Measurements from ENCODE around the gene MACROD2. TPM values are rescaled to one million over a fixed set of nuclear protein-coding genes. Genes with fewer than 3 reads are reported as not detected.

The MACROD2 gene
- total RNA-seq, 1 donor from 2014 or later: 78.2 TPM

GRCh38 chr20:16018881-16019280 is 2023.6 kb downstream of the MACROD2 start:
- ATAC-seq (no peak), DNase-seq (no peak)
- Histone ChIP-seq H3K4me3 (no peak overlapping the region), H3K9me3 (no peaks in the 10 kb centered on the region), H3K36me3 (no peaks in the 10 kb centered on the region), H3K27me3 (no peaks in the 10 kb centered on the region), H3K27ac (no peak overlapping the region), H3K4me1 (no peaks in the 10 kb centered on the region)
- TF ChIP-seq, protein P1, sequence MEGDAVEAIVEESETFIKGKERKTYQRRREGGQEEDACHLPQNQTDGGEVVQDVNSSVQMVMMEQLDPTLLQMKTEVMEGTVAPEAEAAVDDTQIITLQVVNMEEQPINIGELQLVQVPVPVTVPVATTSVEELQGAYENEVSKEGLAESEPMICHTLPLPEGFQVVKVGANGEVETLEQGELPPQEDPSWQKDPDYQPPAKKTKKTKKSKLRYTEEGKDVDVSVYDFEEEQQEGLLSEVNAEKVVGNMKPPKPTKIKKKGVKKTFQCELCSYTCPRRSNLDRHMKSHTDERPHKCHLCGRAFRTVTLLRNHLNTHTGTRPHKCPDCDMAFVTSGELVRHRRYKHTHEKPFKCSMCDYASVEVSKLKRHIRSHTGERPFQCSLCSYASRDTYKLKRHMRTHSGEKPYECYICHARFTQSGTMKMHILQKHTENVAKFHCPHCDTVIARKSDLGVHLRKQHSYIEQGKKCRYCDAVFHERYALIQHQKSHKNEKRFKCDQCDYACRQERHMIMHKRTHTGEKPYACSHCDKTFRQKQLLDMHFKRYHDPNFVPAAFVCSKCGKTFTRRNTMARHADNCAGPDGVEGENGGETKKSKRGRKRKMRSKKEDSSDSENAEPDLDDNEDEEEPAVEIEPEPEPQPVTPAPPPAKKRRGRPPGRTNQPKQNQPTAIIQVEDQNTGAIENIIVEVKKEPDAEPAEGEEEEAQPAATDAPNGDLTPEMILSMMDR (IDR thresholded peaks at IDR 0.05): no peak
- intact Hi-C loops (cut with DNase I): no loop called here

- Histone ChIP-seq H3K36me3 (no peaks in the 10 kb centered on the region), H3K4me3 (no peak overlapping the region), H3K27me3 (no peaks in the 10 kb centered on the region), H3K27ac (no peak overlapping the region), H3K4me1 (peaks cover 4% of the 10 kb centered on the region), H3K9me3 (no peaks in the 10 kb centered on the region)
- no peak for ATAC-seq
- TF ChIP-seq, protein P1 (IDR thresholded peaks at IDR 0.05): no peak
- intact Hi-C loops (cut with DNase I): no loop called here
- DNase-seq: no peak
These were observed 2025.7 kb downstream of the MACROD2 start for GRCh38 chr20:16020971-16021370.

- intact Hi-C loops (cut with DNase I): no loop called here
- Histone ChIP-seq H3K36me3 (no peaks in the 10 kb centered on the region), H3K9me3 (no peaks in the 10 kb centered on the region), H3K27ac (no peak overlapping the region), H3K4me1 (peaks cover 4% of the 10 kb centered on the region), H3K4me3 (no peak overlapping the region), H3K27me3 (no peaks in the 10 kb centered on the region)
- DNase-seq (no peak), ATAC-seq (no peak)
- TF ChIP-seq, protein P1 (IDR thresholded peaks at IDR 0.05): no peak
These were observed 2029.8 kb downstream of the MACROD2 start for GRCh38 chr20:16025084-16025483.

GRCh38 chr20:16027686-16028085 is 2032.4 kb downstream of the MACROD2 start:
- H3K9me3 ChIP-seq: no peaks in the 10 kb centered on the region
- no peak overlapping the region for H3K4me3 ChIP-seq
- H3K27ac ChIP-seq: no peak overlapping the region
- ATAC-seq (no peak), DNase-seq (no peak)
- peaks cover 4% of the 10 kb centered on the region for H3K4me1 ChIP-seq
- no peaks in the 10 kb centered on the region for H3K36me3 ChIP-seq
- TF ChIP-seq, protein P1 (IDR thresholded peaks at IDR 0.05): no peak
- no peaks in the 10 kb centered on the region for H3K27me3 ChIP-seq
- intact Hi-C loops (cut with DNase I): no loop called here

GRCh38 chr20:16028923-16029322 is 2033.6 kb downstream of the MACROD2 start:
- H3K4me3 ChIP-seq: no peak overlapping the region
- no peaks in the 10 kb centered on the region for H3K9me3 ChIP-seq
- no peak for DNase-seq
- H3K36me3 ChIP-seq: no peaks in the 10 kb centered on the region
- intact Hi-C loops (cut with DNase I): no loop called here
- H3K4me1 ChIP-seq: peaks cover 4% of the 10 kb centered on the region
- no peaks in the 10 kb centered on the region for H3K27me3 ChIP-seq
- TF ChIP-seq, protein P1 (IDR thresholded peaks at IDR 0.05): no peak
- no peak for ATAC-seq
- no peak overlapping the region for H3K27ac ChIP-seq

DNA sequence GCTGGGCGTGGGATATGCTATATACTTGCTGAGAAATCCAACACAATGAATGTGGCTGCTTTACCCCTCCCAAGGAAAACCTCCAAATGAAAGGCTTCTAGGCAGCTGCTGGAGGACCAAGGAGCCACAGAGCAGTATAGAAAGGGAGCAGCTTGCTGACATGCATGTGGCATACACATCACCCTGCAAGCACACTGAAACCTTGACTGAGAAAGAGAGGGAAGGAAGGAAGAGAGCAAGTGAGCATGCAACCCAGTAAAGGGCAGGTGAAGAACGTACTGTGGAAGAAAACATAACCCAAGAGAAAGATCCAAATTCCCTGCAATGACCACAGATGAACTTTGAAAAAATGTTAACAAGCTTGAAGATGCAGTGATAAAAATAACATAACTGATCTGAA is 2034.9 kb downstream of the MACROD2 start:
- H3K36me3 ChIP-seq: no peaks in the 10 kb centered on the region
- no peaks in the 10 kb centered on the region for H3K4me1 ChIP-seq
- no peak for ATAC-seq
- H3K9me3 ChIP-seq: no peaks in the 10 kb centered on the region
- TF ChIP-seq, protein P1 (IDR thresholded peaks at IDR 0.05): no peak
- H3K27ac ChIP-seq: no peak overlapping the region
- intact Hi-C loops (cut with DNase I): no loop called here
- no peak overlapping the region for H3K4me3 ChIP-seq
- DNase-seq: no peak
- H3K27me3 ChIP-seq: no peaks in the 10 kb centered on the region

Measured in upper lobe of right lung (tissue), 1 donor.